Fibroblast of villous mesenchyme (primary cell): ENCODE measurements around the gene TCHH. TPM values are rescaled to one million over a fixed set of nuclear protein-coding genes. Genes with fewer than 3 reads are reported as not detected.

ENCODE experiments used
- DNase-seq: peaks from one replicate; pipeline ENCODE4 v3.0.0-alpha.2; 2010; ENCODE audit warnings: low read depth
- H3K4me3 ChIP-seq: 2 replicates; pipeline ENCODE4 v1.5.1; 2011; ENCODE audit warnings: low read depth, mild to moderate bottlenecking, low read length
- CTCF ChIP-seq: IDR thresholded peaks from 2 replicates; pipeline ENCODE4 v1.5.1; 2012; ENCODE audit warnings: low read depth, mild to moderate bottlenecking, low read length; ENCODE audit not compliant: insufficient read depth
- total RNA-seq: library from RNA; depleted of rRNA; stranded (reverse); fragments of >200 nt; gene quantifications from 2 replicates; pipeline ENCODE4 v1.2.3, GENCODE V29; 2012

The TCHH gene
- total RNA-seq, 1 donor = under 0.01 TPM

DNA sequence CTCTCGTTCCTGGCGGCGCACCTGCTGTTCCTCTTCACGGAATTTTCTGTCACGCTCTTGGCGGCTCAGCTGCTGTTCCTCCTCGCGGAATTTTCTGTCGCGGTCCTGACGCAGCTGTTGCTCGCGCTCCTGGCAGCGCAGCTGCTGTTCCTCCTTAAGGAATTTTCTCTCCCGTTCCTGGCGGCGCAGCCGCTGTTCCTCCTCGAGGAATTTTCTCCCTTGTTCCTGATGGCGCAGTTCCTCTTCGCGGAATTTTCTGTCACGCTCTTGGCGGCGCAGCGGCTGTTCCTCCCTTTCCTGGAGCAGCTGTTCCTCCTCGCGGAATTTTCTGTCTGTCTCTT lies 6.4 kb downstream of the TCHH start:
- H3K4me3 ChIP-seq = peak overlapping the region; percentile 44
- TF ChIP-seq CTCF = no peak

GRCh38 chr1:152107984-152108881 lies 7.0 kb downstream of the TCHH start:
- peak; percentile 69 for DNase-seq
- no peak for TF ChIP-seq CTCF
- peak overlapping the region; percentile 44 for H3K4me3 ChIP-seq

More for the DNA sequence above, 6.4 kb downstream of the TCHH start:
- no peak for DNase-seq

GRCh38 chr1:152107031-152107983 lies 7.9 kb downstream of the TCHH start:
- no peak for TF ChIP-seq CTCF
- DNase-seq = no peak
- peak overlapping the region; percentile 44 for H3K4me3 ChIP-seq

GRCh38 chr1:152104854-152105253 lies 10.4 kb downstream of the TCHH start:
- no peak for DNase-seq
- TF ChIP-seq CTCF = no peak
- H3K4me3 ChIP-seq = no peak overlapping the region

GRCh38 chr1:152096931-152097330 lies 18.3 kb downstream of the TCHH start:
- no peak overlapping the region for H3K4me3 ChIP-seq
- no peak for DNase-seq
- no peak for TF ChIP-seq CTCF

- no peak within 1 kb of the TSS for H3K4me3 ChIP-seq
- no peak for TF ChIP-seq CTCF
- DNase-seq = no peak
Measured at GRCh38 chr1:152089014-152089674, 26.1 kb downstream of the TCHH start, which contains the start of gene TCHHL1. TSS of gene TCHHL1 (minus strand) at chr1:152089064. CDS start at chr1:152088143, 921 bp downstream.
